Neuronal stem cell (in vitro differentiated cells): ENCODE measurements around the gene IFNLR1.

Experiments
- DNase-seq: peaks from one replicate; pipeline ENCODE4 v3.0.0-alpha.2; 2013; ENCODE audit warnings: low spot score
- H2AFZ ChIP-seq: one replicate; pipeline ENCODE4 v1.6.1; 2013; ENCODE audit warnings: mild to moderate bottlenecking, low read length, inconsistent platforms
- H2AK5ac ChIP-seq: 2 replicates; pipeline ENCODE4 v1.6.1; 2013; ENCODE audit warnings: low read depth, mild to moderate bottlenecking, inconsistent platforms, low read length, moderate library complexity, mixed read lengths
- H2BK120ac ChIP-seq: 2 replicates; pipeline ENCODE4 v1.6.1; 2013; ENCODE audit warnings: low read depth, mild to moderate bottlenecking, inconsistent platforms, low read length, moderate library complexity, mixed read lengths
- H2BK12ac ChIP-seq: one replicate; pipeline ENCODE4 v1.6.1; 2013; ENCODE audit warnings: low read length, inconsistent platforms
- H2BK15ac ChIP-seq: 2 replicates; pipeline ENCODE4 v1.6.1; 2013; ENCODE audit warnings: mild to moderate bottlenecking, low read length, inconsistent platforms, mixed read lengths
- H2BK5ac ChIP-seq: one replicate; pipeline ENCODE4 v1.6.1; 2013; ENCODE audit warnings: inconsistent platforms, mild to moderate bottlenecking, low read length, moderate library complexity
- H3K14ac ChIP-seq: one replicate; pipeline ENCODE4 v1.6.1; 2013; ENCODE audit warnings: low read length, inconsistent platforms
- H3K18ac ChIP-seq: 2 replicates; pipeline ENCODE4 v1.6.1; 2013; ENCODE audit warnings: low read length, inconsistent platforms
- H3K23ac ChIP-seq: 2 replicates; pipeline ENCODE4 v1.6.1; 2013; ENCODE audit warnings: low read depth, mild to moderate bottlenecking, mixed read lengths, low read length, inconsistent platforms; ENCODE audit not compliant: poor library complexity
- H3K27ac ChIP-seq: replicated peaks from 3 replicates; pipeline ENCODE4 v1.5.1; 2013; ENCODE audit warnings: low read length, inconsistent platforms
- H3K27me3 ChIP-seq, 3 experiments: 2 replicates each; pipeline ENCODE4 v1.6.1; 2013; ENCODE audit warnings: low read length in 3 of 3, mild to moderate bottlenecking in 2 of 3, inconsistent platforms in 1 of 3, low read depth in 1 of 3, mixed read lengths in 1 of 3, moderate library complexity in 1 of 3; ENCODE audit not compliant: control insufficient read depth in 3 of 3, insufficient read depth in 3 of 3
- H3K36me3 ChIP-seq, 2 donors: replicated peaks in 1 of 2; 2 replicates each; pipeline ENCODE4 v1.6.1; 2013; ENCODE audit warnings: low read length in 2 of 2; ENCODE audit not compliant: control insufficient read depth in 2 of 2, insufficient read depth in 2 of 2
- H3K4ac ChIP-seq: 2 replicates; pipeline ENCODE4 v1.6.1; 2013; ENCODE audit warnings: inconsistent platforms, mild to moderate bottlenecking, low read length, moderate library complexity
- H3K4me1 ChIP-seq, 2 donors: 1 replicate in 1 of 2; 2 replicates in 1 of 2; pipeline ENCODE4 v1.6.1; 2013; ENCODE audit warnings: low read length in 2 of 2, low read depth in 1 of 2; ENCODE audit not compliant: control insufficient read depth in 2 of 2, insufficient read depth in 1 of 2
- H3K4me2 ChIP-seq: one replicate; pipeline ENCODE4 v1.6.1; 2013; ENCODE audit warnings: mild to moderate bottlenecking, low read length, inconsistent platforms; ENCODE audit not compliant: insufficient read depth, poor library complexity, severe bottlenecking
- H3K4me3 ChIP-seq, 2 donors: 2 replicates each; pipeline ENCODE4 v1.5.1; 2013; ENCODE audit warnings: low read length in 2 of 2, mild to moderate bottlenecking in 2 of 2, inconsistent platforms in 1 of 2, moderate library complexity in 1 of 2
- H3K79me1 ChIP-seq: one replicate; pipeline ENCODE4 v1.6.1; 2013; ENCODE audit warnings: low read depth, mild to moderate bottlenecking, inconsistent platforms, low read length, moderate library complexity
- H3K9ac ChIP-seq: one replicate; pipeline ENCODE4 v1.6.1; 2013; ENCODE audit warnings: mild to moderate bottlenecking, low read depth, low read length, inconsistent platforms; ENCODE audit not compliant: poor library complexity
- H3K9me3 ChIP-seq, 2 donors: replicated peaks in 1 of 2; 2 replicates each; pipeline versions ENCODE3 to v1.6.1; 2013; ENCODE audit warnings: low read length in 2 of 2, mild to moderate bottlenecking in 2 of 2, inconsistent platforms in 1 of 2, low read depth in 1 of 2, mixed read lengths in 1 of 2, moderate library complexity in 1 of 2; ENCODE audit not compliant: control insufficient read depth in 2 of 2, insufficient read depth in 1 of 2
- H4K8ac ChIP-seq: one replicate; pipeline ENCODE4 v1.6.1; 2013; ENCODE audit warnings: low read depth, mild to moderate bottlenecking, inconsistent platforms, low read length, moderate library complexity
- H4K91ac ChIP-seq: one replicate; pipeline ENCODE4 v1.6.1; 2013; ENCODE audit warnings: low read length, low read depth, mild to moderate bottlenecking, inconsistent platforms; ENCODE audit not compliant: poor library complexity
- WGBS, 2 donors: extraction: QIAGEN DNeasy Blood & Tissue Kit; methylation state at CpG; one replicate each; pipeline ENCODE4 v1.1.7; 2013; ENCODE audit warnings: missing lambda C conversion rate in 2 of 2, mixed read lengths in 1 of 2; ENCODE audit not compliant: insufficient read length in 2 of 2, insufficient replicate concordance in 1 of 2; ENCODE audit errors: extremely low coverage in 2 of 2; 5-methylcytosine and 5-hydroxymethylcytosine counted together

IFNLR1 gene

DNA sequence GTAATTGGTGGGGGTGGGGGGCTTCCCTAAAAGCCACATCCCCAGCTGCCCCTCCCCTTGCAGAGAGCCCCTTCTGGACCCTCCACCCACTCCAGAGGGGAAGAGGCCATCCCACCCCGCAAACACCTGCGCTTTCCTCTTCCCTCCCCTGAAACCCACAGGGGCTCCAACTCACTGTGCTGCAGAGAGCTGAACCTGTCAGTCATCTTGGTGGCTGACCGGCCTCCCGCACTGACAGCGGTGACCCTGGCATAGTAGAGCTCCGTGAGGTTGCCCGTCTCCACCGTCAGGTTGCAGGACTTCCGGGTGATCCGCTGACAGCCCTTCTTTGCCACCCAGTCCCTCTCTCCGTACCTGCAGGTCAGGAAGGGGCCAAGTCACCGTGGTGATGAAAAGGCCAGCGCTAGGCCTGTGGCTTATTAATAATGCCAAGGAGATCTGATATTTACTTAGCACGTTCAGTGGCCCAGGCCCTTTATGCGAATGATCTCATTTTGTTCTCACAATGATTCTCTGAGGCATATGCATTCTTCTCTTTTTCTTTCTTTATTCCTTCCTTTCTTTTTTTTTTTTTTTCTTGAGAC lies 50.0 kb downstream of the IFNLR1 start:
- Histone ChIP-seq H3K4ac (no peak overlapping the region), H2BK5ac (no peak overlapping the region), H2BK15ac (no peak overlapping the region), H2BK120ac (no peak overlapping the region), H2BK12ac (no peak overlapping the region), H3K4me3 (no peak overlapping the region), H3K9ac (no peak overlapping the region), H4K91ac (no peak overlapping the region), H3K27ac (no peak overlapping the region), H2AFZ (no peak overlapping the region), H3K4me1 (peaks cover 0 to 1% of the 10 kb centered on the region in 2 donors), H3K9me3 (no peaks in the 10 kb centered on the region), H3K79me1 (no peaks in the 10 kb centered on the region), H3K27me3 (peaks cover 0 to 2% (median 0%) of the 10 kb centered on the region in 3 experiments), H3K4me2 (no peak overlapping the region), H2AK5ac (no peak overlapping the region), H3K18ac (no peak overlapping the region), H4K8ac (no peak overlapping the region), H3K36me3 (no peaks in the 10 kb centered on the region), H3K23ac (no peak overlapping the region), H3K14ac (no peak overlapping the region)
- no peak for DNase-seq
- no CpG with 5 or more reads among the region's 15 CpGs for WGBS, 2 donors

DNA sequence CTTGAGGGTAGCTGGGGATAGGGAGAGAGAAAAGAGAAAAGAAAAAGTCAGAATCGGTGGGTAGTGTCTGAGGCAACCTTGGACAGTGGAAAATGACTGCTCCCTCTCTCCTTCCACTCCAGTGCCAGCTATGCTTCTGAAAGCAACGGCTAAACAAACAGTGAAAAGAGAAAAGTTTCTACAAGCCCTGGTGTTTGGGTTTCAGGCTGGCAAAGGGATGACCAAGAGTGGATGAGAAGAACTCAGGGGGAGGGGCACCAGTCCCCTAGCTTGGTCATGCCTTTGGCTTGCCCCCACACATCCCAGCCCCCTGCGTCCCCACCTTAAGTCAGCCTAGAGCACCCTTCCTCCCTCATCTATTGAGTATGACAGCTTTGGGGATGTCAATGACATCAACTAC lies 52.7 kb downstream of the IFNLR1 start:
- Histone ChIP-seq H4K8ac (no peak overlapping the region), H3K4me1 (peaks cover 0 to 1% of the 10 kb centered on the region in 2 donors), H3K4me2 (no peak overlapping the region), H3K23ac (no peak overlapping the region), H3K36me3 (no peaks in the 10 kb centered on the region), H3K4me3 (no peak overlapping the region), H2BK5ac (no peak overlapping the region), H2BK120ac (no peak overlapping the region), H3K18ac (no peak overlapping the region), H3K14ac (no peak overlapping the region), H3K9me3 (peaks cover 0 to 2% of the 10 kb centered on the region in 2 donors), H3K27ac (no peak overlapping the region), H3K4ac (no peak overlapping the region), H4K91ac (no peak overlapping the region), H2BK15ac (no peak overlapping the region), H2AFZ (no peak overlapping the region), H3K27me3 (no peaks in the 10 kb centered on the region), H2AK5ac (no peak overlapping the region), H3K79me1 (no peaks in the 10 kb centered on the region), H2BK12ac (no peak overlapping the region), H3K9ac (no peak overlapping the region)
- no CpG with 5 or more reads among the region's 3 CpGs for WGBS, 2 donors
- DNase-seq: no peak

DNA sequence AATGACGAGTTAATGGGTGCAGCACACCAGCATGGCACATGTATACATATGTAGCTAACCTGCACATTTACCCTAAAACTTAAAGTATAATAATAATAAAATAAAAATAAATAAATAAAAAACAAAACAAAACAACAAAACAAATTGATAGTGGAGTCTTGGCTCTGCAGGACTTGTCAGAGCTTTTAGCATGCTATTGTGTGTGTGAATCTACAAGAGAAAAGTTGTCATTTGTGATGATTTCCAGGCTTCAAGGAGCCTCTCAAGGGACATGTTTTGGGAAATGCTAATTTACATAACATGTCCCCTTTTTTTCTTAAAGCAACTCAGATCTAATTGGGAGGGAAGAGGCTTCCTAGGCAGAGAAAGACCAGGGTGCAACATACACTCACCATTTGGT lies 53.3 kb downstream of the IFNLR1 start:
- Histone ChIP-seq H2BK15ac (no peak overlapping the region), H3K18ac (no peak overlapping the region), H2BK12ac (no peak overlapping the region), H3K27ac (no peak overlapping the region), H3K14ac (no peak overlapping the region), H3K36me3 (no peaks in the 10 kb centered on the region), H3K9me3 (peaks cover 0 to 2% of the 10 kb centered on the region in 2 donors), H2AK5ac (no peak overlapping the region), H2BK120ac (no peak overlapping the region), H3K4me3 (no peak overlapping the region), H3K79me1 (no peaks in the 10 kb centered on the region), H4K8ac (no peak overlapping the region), H3K4me1 (peaks cover 0 to 1% of the 10 kb centered on the region in 2 donors), H3K27me3 (no peaks in the 10 kb centered on the region), H4K91ac (no peak overlapping the region), H2BK5ac (no peak overlapping the region), H3K23ac (no peak overlapping the region), H3K9ac (no peak overlapping the region), H2AFZ (no peak overlapping the region), H3K4ac (no peak overlapping the region), H3K4me2 (no peak overlapping the region)
- no peak for DNase-seq
- no CpG with 5 or more reads among the region's 1 CpG for WGBS, 2 donors

DNA sequence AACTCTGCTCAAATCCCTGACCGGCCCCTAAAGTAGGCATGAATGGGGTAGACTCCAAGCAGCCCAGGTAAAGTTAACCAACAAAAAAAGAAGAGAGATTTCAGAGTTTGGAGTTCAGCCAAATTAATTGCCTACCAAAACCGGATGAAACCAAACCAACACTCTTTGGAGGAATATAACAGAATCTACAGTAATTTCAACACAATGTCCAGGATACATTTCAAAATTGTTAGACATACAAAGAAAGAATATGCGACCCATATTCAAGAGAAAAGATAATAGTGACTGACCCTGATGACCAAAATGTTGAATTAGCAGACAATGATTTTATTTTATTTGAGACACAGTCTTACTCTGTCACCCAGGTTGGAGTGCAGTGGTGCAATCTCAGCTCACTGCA lies 56.7 kb downstream of the IFNLR1 start:
- Histone ChIP-seq H3K4me2 (no peak overlapping the region), H3K9me3 (peaks cover 0 to 2% of the 10 kb centered on the region in 2 donors), H3K14ac (no peak overlapping the region), H3K27ac (no peak overlapping the region), H3K36me3 (no peaks in the 10 kb centered on the region), H3K18ac (no peak overlapping the region), H4K8ac (no peak overlapping the region), H3K9ac (no peak overlapping the region), H4K91ac (no peak overlapping the region), H2BK120ac (no peak overlapping the region), H2AK5ac (no peak overlapping the region), H2BK15ac (no peak overlapping the region), H3K27me3 (peaks cover 0 to 2% (median 0%) of the 10 kb centered on the region in 3 experiments), H3K23ac (no peak overlapping the region), H3K4me3 (no peak overlapping the region), H3K79me1 (no peaks in the 10 kb centered on the region), H3K4ac (no peak overlapping the region), H3K4me1 (no peaks in the 10 kb centered on the region), H2BK5ac (no peak overlapping the region), H2BK12ac (no peak overlapping the region), H2AFZ (no peak overlapping the region)
- no CpG with 5 or more reads among the region's 3 CpGs for WGBS, 2 donors
- no peak for DNase-seq
